GM21717 (cell line): ENCODE data around the gene ZNF423.
A peak's percentile ranks its signal among the peaks of the same experiment; 100 is the strongest.

Experiments used
- ATAC-seq: cut with Tn5 transposase; IDR thresholded peaks from one replicate; pipeline ENCODE4 v1.9.1; 2021; ENCODE audit warnings: mild to moderate bottlenecking, moderate library complexity; ENCODE audit not compliant: unreplicated experiment

The ZNF423 gene

DNA sequence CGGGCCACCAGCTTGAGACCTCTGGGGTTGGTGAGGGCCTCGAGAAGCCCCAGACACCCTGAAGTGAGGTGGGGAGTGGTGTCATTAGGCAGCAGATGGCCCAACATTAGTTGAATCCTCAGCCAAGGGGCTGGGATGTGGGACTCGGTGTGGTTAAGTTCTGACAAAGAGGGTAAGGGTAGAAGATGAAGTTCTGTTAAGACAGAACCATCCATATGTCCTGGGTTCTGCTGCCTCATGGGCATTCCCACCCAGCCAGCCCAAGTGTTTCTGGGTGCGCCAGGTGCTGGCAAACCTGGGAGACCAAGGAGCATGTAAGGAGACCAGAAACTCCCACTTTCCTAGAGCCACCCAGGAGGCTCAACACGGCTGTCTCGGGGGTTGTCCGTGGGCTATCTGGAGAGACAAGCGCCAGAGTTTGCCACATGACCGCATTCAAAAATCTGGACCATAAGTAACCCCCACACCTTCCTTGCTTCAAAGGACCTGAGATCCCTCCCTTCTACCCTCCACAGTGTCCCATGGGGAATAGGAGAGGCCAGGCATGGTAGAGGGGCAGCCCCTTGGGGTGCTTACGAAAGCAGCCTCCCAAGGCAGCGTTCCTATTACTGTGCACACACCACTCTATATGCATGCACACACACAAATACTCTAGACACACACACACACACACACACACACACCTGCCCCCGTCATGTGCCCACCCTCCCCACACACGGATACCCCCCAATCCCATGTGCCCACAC is 353.6 kb downstream of the ZNF423 start:
- no peak for ATAC-seq

DNA sequence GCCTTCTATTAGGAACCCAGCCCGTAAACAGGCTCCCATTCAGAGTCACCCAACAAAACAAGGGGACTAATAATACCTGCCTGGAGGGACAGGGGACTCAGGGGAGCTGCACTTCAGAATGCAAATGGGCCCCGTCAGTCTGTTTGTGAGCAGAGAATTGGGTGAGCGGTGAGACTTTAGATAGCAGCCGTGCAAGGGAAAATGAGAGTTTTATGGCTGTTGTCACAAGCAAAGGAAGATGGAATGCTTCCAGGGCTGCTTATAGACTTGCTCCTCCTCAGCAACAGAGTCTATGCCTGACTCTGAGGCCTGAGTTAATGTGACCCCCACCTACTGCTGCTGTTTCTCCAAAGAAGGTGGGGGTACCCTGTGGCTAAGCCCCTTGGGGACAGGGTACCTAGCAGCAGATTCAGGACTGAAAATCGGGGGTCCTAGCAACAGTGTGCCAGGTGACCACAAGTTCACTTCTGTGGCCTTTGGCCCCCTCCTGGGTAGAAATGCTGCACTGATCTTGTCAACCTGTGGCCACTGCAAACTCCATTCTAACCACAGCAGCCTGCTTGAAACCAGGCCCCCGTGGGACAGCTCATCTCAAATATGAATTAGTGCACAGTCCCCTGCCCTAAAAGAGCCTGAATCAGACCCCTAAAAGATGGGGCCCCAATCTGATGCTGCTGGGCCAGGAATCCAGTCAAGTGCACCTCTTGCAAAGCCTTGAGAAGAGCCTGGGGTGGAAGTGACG is 355.9 kb downstream of the ZNF423 start:
- ATAC-seq: no peak

DNA sequence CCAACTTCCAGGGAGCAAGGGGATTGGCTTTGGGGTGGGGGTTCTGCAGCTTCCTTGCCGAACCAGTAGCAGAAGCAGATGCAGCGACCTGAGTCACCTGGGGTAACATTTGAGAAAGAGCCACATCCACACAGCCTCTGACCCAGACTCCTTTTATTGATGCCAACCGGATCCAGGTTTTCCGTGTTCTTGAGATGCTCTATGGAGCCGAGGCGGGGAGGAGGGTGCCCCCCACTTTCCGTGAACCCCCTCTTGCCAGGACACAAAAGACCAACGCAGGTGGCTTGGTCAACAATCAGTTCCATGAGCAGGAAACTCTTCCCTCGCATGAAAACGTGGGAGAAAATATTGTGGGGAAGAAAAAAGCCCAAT is 356.5 kb downstream of the ZNF423 start:
- no peak for ATAC-seq

DNA sequence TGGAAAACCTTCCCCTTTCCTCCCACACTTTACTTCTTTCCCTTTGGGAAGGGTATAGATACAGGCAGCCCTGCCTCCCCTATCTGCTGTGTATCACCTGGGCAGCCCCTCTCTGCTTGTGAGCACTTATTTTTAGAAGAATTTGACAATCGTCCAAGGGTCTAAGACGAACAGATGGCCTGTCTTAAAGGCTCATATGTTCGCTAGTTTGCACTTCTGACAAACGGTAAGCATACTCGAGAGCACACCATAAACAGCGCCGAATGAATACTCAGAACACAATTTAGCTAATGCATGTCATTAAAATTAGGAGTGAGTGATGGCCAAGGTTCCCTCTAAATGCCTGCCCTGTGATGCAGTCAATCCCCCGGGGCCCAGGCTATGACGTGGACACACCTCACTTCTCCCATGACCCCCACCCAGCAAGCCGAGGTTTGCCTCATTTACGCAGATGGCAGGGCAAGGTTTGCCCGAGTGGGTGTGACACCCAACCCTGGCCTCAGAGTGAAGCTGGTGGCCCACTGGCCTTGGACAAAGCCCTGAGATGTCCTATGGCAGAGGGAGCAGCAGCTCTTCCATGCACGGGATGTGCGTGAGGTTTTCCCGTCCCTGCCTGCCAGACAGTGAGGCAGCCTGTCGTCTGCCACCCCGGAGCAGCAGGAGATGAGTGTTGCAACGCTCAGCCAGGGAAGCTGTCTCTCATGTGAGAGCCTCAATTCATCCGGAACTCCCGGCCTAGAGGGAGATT is 357.1 kb downstream of the ZNF423 start:
- no peak for ATAC-seq

DNA sequence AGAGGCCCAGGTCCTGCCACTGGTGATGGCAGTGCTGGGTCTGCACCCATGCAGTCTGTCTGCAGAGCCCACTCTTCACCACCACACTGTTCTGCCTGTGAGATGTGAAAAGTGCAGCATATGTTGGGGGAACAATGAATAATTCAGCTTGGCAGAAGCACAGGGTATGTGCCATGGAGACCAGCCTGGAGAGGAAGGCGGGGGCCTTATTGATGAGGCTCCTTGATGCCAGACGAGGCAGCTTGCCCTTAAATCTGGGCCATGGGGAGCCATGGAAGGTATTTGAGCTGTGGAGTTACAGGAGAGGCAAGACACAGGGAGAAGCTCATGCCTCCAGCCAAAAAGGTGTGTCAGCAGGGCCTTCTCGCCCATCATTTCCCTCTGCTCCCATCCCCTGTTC is 357.6 kb downstream of the ZNF423 start:
- no peak for ATAC-seq

DNA sequence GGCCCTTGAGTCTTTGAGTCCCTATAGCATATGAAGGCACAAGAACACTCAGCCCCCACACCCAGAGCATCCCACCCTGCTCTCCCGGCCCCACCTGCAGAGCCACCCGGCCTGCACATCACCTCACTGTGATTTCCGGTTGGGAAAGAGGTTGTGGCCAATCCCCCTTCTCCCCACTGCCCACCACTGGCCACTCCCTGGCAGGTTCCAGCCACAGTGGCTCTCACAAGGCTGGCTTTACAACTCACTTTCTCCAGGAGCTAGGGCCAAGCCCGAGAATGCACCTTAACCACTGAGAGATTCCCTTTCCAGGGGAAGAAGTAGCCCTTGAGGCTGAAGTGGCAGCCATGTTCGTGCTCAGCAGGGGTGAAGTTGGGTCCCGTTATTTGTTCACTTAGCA is 358.4 kb downstream of the ZNF423 start:
- ATAC-seq: no peak

DNA sequence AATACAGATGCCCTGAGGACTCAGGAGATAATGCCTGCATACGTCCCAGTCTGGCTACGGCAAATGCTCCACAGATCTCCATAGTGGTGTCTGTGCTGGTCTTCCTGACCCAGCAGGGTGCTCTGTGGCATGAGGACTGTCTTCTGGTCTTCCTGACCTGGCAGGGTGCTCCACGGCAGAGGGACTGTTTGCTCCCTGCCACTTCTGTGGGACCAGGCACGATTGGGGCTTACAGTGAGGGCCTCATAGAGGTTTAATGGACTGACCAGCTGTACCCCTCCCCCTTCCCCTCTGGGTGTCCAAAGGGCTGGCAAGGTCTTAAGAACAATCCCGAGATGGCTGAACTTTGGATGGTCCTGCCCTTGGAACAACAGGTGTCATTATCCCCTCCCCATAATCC is 359.3 kb downstream of the ZNF423 start:
- no peak for ATAC-seq

DNA sequence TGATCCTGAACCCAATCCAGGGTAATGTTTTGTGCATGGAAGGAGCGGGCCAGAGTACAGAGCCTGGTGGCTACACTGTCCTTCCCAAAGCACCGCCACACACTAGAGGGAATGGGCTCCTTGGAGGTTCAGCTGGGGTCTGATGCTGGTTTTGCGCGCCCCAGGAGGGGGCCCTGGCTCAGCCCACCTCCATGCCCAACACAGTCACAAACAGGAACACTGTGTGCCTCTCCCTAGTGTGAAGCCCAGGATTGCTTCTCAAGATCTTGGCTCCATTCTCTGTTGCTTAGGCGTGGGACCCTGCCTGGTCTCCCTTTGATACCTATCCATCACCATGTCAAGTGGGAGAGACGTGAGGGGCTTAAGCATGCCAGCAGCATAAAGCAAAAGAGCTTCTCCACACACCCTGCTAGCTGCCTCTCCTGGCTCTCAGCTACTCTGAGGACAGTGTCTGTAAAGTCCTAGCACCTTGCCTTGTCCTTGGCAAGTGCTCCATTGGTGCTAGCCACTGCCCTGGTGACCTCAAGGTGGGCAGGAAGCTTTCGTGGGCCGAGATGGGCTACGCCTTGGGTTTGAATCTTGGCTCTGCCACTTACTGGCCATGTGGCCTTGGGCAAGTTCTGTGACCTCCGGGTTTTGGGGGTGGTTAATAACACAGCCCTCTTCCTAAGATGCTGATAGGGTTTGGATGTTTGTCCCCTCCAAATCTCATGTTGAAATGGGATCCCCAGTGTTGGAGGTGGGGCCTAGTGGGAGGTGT is 360.1 kb downstream of the ZNF423 start:
- no peak for ATAC-seq

DNA sequence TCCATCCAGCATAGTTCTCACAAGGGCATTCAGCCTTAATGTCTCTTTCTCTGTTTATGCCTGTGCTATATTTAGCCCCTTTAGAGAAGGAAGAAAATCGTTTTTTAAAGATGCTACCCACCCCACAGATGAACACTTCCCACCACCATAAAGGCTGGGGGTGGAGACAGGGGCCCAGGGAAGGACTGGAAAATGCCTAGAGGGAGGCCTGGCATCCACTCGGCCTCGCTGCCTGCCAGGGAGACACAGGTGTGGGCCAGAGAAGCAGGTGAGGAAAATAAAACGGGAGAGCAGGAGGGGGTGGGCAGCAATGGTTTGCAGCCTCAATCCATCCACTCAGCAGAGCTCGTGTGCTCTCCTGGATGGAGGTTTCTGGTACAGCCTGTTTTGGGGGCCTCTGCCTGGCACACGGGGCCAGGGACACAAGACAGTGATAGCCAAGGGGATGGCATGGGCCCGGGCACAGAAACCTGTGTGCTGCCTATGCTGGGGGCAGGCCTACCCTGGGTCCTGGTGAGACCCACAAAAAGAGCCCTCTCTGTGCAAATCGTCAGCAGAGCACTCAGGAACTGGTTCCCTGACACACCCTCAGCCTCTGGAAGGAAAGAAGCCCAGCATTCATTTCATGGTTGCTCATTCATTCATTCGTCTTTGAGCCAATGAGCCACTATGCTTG is 360.9 kb downstream of the ZNF423 start:
- no peak for ATAC-seq

DNA sequence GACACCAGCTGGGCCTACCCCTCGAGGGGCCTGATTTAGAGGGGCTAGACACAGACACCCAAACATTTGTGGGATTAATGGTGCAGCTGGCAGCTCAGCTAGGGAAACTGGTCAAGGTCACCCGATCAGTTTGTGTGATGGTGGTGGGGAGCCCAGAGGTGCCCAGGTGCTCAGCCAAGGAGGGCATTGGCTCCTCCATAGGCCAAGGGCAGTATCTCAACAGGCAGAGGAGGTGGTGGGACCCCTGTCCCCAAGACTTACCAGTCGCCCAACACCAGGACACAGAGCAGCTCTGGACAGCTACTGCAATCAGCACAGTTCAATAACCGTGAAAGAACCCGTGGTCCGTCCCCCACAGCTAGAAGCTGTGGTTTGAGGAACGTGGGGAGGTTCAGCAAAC is 361.4 kb downstream of the ZNF423 start:
- no peak for ATAC-seq

DNA sequence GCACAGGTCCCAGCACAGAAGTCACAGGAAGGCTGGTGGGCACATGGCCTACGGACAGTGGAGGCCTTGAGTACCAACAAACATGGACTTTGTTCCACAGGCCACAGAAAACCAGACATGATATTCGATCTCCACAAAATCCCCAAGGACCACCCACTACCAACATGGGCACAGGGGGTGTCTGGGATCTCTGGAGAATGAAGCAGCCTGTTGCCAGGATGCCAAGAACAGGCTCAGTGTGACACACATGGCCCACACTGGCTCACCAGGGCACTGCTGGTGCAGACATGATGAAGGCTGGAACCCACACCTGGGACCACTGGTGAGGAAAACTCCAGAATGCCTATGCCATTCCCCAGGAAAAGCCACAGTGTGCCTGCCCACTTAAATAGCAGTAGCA is 362.1 kb downstream of the ZNF423 start:
- ATAC-seq: no peak

DNA sequence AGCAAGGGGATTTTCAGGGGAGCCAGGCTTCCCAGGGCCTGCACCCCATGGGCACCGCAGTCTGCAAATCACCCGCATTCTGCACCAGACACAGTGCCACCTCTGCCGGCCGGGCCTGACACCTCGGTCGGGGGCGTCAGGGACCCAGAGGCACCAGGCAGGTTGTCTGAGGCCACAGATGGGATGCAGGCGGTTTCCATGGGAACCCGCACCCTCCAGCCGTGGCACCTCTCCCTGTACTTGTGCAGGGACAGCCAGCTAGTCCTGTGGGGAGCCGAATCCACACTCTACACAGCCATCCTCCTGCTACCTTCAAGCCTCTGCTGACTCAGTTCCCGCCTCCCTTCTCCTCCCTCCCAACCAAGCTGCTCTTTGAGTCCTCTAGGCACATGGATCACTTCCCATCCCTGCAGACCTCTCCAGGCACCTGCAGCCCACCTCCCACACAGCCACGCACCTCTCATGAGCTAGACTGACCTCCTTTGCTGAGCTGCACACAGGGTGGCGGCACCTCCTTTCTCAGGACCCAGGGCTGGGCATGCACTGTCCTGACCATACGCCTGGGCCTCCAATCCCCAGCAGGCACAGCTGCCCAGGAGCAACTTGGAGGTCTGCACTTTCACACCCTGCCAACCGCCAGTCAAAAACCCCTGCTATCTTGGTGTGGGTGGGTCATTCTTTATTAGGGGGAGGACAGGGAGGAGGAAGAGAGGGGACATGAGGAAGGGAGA is 362.9 kb downstream of the ZNF423 start:
- no peak for ATAC-seq

DNA sequence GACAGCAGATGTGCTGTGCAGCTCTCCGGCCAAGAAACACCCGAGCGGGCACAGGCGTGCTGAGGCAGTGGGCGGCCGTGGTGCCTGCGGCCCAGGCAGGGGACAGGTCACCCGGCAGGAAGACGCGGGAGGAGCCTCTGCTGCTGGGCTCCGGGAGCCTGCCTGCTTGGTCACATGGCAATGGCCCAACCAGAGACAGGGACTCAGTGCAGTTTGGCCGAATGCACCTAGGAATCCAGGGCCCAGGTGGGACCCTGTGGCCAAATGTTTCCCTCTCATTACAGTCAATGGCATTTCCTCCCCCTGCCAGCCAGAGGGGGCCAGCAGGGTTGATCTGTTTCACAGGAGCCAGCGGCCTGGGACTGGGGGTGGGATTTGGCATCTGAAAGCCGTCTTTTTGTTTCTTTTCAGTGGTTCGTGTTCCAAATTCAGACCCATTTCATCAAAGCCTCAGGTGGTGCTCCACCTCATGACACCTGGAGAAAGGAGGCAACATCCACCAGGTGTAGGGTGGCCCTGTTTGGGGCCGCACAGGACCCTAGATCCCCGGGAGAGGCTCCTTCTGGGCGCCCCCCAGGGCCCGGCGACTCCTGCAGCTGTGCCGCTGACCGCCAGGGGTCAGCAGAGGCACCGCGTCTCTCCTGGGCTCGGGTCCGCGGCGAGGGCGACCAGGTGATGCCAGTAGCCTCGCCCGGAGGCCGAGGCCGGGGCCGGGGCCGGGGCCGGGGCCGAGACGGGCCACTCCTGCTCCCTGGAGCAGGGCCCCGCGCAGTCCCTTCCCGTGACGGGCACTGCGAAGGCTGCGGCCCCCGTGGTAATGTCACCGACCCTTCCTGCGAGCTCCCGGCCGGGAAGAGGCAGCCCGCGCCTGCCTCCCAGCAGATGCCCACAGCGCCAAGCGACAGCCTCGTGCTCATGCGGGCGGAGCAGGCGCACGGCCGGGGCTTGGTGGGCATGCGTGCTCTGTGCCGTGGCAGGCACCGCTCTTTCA is 363.8 kb downstream of the ZNF423 start:
- ATAC-seq: peak; percentile 48

DNA sequence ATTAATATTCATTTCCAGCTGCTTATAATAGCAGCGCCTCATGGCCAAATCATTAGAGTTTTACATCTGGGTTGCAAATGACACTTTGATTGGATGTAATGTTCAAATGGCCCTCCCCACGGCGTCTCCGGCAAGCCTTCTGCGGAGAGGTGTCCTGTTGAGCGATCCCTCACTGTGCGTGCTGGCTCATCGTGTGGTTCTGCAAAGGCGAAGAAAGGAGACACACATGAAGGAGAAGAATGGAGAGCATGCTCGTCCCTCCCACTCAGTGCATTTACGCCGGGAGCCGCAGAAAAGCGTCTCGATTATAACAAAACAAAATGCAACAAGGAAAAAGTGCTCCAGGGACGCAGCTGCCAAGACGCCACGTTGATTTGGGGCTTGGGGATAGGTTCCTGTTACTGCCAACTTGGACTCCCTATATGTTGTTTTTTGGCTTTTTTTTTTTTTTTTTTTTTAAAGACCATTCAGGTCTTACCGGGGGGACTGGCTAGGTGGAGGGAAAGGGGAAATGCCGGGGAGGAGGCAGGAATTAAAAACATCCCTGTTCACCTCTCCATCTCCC is 364.7 kb downstream of the ZNF423 start:
- no peak for ATAC-seq

DNA sequence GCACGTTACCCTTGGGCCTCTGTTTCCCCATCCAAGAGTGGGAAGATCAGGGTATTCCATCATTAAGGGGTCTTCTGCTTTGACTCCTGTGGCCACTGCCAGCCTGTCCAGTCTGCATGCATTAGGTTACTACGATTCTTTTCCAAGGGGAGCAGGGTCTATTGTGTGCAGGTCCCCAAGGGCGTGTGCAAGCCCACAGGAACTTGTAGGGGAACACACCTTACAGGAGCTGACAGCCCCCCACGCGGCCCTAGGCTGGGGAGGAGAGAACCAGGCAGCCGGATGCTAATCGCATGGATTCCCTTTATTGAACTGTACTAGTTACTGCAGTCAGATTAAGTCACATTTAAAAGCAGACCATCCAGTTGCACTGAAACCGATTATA is 365.6 kb downstream of the ZNF423 start:
- no peak for ATAC-seq

DNA sequence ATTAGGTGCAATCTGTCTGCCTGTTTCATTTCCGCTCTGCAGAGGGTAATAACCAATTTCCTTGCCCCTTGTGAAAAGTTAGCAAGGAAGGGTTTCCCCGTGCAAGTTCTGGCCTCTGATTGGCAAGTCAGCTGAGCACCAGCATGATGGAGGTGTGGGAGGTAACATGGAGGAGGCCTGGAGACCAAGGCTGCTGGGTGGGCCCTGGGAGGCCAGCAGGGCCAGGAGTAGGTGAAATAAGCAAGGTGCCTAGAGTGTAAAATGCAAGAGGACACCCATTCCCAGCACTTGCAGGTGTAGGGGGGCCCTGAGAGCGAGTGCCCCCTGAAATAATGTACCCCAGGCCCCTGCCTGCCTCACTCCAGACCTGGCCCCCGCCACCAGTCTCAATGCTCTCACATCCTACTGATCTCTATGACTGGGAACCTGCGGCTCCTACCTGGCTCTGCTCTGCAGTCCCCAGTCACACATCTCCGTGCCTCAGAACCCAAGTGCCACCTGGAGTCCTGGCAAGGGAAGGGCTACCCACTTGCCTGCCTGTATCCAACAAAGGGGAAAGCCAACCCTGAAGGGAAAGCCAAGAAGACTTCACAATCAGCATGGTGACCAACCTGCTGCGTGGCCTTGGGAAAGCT is 366.1 kb downstream of the ZNF423 start:
- no peak for ATAC-seq

DNA sequence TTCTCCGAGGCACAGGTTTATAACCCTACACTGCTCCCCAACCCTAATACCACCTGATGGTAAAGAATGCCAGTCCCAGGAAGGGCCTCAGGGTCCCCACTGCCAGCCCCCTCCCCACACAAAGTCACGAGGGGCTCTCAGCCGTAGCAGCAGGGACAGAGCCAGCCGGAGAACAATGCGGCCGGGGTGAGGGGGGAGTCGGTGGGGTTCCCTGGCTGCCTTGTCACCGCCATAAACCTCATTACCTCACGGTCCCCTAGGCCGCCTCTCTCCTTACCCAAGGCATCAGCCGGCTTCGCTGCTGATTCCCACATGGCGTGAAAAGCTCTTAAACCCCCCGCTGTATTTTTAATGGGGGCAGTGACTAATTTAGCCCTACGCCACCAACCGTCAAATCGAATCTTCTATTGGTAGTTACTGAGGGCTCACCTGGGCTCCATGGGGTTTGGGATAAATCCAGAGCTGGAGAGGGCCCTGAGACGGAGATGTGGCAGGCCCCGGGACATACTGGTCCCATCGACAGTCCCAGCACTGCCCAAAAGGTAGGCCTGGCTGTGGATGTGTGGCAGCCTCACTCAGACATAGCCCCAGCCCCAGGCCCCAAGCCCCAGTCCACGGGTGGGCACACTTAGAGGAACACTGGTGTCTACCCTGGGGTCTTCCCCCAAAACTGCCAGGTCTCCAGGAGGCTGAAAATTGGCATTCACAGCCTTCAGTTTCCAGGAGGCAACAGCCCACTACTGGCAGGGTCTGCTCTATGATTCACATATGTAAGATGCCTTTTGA is 367.0 kb downstream of the ZNF423 start:
- no peak for ATAC-seq
